ENCODE measurements around the gene FBXL7.

Gene FBXL7

DNA sequence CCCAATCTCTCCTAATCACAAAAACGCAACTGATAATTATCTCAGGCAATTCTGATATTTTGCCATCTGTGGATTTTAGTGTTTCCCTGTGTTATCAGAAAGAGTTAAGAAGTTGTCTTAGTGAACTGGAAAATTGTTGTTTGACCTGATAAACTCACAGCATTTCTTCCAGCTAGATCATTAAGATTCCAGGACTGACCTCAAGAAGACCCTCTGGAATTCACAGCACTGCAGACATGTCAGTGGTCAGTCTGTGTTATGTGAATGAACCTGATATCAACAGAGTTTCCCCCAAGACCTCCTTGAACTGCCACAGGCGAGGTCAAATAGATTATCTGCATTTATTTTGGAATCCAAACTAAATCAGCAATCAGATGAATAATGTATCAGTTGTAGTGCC lies 174.7 kb downstream of the FBXL7 start:
- DNase-seq (ENCODE audit: low spot score) = no peak

DNA sequence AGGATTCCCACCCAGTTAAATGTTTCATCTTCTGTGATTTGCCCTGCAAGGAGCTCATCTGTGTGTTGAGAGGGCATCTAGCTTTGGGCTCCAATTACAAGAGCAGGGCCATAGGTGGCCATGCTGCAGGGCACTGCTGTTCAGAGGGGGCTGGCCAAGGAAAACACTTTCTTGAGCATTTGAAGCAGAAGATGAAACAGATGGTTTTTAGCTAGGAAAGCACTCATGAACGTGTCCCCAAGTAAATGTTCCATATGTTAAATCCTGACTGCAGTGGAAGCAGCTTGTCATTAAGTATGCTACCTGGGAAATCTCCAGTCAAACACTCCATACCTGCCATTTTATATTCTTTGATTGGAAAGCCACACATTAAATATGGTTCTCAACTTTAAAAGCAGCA lies 176.6 kb downstream of the FBXL7 start:
- no peak for DNase-seq (ENCODE audit: low spot score)

DNA sequence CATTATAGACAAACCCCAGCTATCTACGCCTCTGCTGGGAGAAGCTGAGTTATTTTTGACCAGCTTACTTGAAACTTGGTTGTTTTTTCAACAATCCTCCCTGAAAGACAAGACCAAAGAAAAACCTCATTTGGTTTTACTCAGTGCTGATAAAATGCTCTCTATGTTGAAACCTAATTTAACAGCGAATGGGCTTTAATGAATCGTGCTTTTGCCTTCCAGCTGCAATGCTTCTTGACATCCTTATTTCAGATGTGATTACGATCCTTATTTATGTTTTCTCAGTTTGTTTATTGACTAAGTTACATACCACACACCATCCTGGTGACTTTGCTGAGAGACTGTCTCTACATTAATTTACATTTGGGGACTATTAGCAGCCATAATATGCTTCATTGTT lies 179.2 kb downstream of the FBXL7 start:
- DNase-seq (ENCODE audit: low spot score) = no peak

DNA sequence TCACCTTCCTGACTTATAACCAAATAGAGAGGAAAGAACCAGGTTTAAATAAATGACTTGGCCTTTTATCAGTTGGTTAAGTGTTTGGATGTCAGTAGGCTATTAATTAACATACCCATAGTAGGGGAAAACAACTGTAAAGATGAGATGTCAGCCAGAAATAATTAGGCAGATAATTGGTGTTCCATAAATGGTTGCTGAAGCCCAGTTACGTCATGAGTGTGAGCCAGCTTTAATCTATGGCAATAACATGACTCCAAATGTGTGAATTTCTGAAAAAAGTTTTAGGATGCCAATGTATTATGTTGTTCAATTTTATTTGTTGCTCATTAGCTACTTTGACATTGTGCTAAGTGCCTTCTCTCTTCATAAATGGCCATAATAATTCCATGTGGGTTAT lies 180.5 kb downstream of the FBXL7 start:
- DNase-seq (ENCODE audit: low spot score) = no peak

DNA sequence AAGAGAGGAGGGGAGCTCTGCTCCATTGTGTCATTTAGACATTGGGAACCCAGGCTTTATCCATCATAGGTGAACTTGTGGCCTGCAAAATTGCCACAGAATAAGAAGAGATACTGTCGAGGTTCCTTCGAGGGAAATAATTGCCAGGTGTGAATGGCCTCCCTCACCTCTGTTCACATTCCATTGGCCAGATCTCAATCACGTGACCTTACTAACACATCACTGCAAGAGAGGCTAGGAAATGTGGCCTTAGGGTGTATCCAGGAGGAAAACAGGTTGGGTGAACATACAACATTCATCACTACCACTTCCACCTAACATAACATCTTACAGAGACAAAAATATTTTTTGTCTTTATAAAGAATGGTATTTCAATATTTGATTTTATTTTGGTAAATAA lies 182.1 kb downstream of the FBXL7 start:
- no peak for DNase-seq (ENCODE audit: low spot score)

DNA sequence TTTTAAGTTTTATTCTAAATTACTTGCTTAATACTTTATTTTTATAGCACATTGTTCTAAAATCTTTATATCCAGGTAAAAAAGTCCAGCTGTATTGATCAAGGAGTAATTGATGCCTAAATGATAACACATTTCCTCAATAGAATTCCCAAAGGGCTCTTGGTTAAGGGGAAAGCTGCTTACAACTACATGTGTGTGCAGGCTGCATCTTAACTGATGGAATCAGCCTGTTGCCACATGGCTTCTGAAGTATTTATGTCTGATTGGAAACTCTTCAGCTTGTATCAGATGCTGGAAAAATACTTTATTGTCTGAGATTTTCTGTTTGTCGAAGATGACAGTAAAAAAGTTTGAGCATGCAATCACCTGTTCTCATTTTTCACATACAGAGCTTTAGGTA lies 182.6 kb downstream of the FBXL7 start:
- no peak for DNase-seq (ENCODE audit: low spot score)

DNA sequence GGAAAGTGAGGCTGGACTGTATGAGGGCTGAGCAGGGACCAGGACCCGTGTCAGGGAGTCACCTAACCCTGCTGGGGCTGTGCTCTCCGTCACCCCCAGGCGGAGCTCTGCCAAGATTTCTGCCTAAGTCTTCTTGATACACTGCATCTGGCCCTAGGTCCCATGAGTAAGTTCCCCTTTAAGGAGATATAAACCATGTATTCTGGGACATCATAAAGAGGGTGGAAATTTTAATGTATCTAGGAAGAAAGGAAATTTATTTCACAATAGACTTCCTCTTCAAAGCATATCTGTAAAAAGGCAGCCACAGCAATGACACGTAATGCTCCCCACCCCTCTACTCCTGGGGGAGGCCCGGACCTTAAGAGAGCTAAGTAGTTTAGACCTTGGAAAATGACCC lies 183.4 kb downstream of the FBXL7 start:
- DNase-seq (ENCODE audit: low spot score) = no peak

DNA sequence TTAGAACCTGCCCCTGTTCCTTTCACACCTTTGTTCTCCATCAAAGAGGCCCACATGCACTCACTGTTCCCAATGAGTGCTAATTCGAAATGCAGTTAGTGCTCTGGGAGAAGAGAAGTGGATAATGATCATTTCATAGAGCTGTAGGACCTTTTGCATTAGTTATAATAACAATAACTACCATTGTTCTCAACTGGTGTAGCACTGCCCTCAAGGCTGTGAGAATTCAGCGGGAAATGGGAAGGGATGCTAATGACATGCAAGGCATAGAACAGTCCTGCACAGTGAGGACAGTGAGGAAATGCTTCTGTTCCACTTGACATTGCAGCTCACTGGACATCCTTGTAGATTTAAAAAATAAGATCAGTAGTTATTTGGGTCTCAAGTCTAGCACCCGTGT lies 187.4 kb downstream of the FBXL7 start:
- no peak for DNase-seq (ENCODE audit: low spot score)

DNA sequence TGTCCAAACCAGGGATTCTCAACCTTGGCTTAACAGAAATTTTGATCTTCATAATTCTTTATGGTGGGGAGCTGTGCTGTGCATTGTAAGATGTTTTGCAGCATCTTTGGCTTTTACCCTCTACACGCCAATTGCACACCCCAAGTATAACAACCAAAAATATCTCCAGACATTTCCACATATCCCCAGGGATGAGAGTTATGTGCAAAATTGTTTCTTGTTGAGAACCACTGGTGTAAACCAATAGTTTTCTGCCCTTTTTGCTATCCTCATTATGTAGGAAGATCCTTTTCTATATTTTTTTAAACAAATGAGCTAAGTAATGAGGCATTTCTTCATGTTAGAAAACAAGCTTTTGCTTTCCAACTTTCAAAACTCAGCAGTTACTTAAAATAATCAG lies 189.9 kb downstream of the FBXL7 start:
- no peak for DNase-seq (ENCODE audit: low spot score)

DNA sequence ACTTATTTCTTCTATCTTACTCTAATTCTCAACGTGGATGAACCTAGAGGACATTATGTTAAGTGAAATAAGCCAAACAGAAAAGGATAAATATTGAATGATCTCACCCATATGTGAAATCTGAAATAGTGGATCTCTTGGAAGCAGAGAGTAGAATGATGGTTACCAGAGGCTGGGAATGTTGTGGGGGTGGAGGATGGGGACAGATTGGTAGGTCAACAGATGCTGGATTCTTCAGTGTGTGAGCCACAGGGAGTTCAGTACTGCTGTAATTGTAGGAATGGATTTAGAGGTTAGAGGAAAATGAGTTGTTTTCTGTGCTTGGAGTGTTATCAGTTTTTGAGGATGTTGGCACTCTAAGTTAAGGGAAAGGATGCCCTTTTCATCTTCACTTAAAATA lies 190.6 kb downstream of the FBXL7 start:
- no peak for DNase-seq (ENCODE audit: low spot score)

DNA sequence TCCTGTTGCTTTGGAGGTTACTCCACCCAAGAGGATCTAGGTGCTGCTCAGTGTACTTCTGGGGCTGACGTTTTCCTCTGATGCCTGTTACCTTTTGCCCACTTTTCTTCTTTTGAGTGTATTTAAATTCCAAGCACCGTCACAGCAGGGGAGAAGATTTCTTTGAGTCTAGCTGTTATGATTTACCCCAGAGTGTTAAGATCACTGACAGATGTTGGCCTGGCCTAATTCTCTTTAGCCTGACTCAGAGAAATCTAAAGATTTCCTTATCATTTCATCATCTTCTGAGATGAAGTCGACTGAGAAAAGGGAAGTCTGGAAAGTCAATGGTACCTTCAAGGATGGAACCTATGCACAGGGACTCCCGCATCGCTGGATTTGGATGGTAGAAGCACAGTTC lies 191.5 kb downstream of the FBXL7 start:
- DNase-seq (ENCODE audit: low spot score) = no peak

DNA sequence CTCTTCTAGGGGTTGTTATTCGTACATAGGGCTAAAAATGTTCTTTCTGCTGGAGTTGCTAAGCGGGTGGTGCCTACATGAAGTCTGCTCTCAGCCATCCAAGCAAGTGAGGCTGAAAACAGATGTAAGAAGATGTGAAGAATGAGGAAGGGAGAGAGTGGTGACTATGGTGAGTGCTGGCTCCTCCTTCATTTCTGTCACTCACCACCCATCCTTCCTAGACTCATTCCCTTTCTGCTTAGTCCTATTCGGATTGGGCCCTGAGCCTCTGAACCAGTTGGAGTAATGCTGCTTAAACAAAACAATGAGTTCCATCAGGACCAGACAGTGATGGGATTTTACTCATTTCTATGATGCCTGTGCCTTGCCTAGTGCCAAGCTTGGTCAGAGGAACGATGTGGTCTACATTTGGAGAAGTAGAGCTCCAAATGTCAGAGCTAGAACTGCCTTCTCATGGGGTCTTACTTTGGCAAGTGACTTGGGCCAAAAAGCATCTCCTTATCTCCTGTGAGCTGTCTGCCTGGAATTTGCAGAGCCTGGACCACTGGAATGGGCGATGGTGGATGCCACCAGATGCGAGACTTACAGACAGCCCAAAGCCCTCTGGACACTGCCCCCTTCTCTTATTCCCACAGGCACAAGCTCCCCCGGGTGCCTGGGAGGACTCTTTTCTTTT lies 192.9 kb downstream of the FBXL7 start:
- DNase-seq (ENCODE audit: low spot score) = no peak

DNA sequence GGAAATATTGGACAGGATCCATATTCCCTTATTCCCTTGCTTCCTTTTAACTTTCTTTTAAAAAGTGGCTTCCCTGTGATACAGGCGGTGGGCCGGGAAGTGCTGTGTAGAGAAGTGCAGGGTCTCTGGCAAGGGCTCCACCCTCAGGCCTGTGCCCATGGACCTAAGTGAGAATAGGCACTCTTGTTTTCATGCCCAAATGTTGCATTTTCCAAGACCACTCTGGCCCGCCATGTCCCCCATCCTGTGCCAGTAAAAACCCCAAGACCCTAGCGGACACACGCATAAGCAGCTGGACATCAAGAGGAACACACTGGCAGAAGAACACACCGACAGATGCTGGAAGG lies 193.4 kb downstream of the FBXL7 start:
- DNase-seq (ENCODE audit: low spot score) = no peak

DNA sequence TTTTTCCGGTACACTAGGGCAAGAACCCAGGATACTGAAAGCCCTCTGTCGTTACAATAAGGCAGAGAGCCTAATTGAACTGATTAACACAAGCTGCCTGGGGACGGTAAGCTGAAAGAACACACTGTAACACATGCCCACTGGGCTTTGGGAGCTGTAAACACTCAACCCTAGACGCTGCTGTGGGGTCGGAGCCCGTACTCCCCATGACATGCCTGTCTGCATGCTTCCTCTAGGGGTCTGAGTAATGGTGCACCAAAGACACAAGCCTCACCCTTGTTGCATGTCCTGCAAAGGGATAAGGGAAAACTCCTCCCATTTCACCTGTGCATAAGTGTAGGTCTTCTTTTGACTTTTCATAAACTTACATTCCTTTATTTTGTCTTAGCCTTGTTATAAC lies 194.0 kb downstream of the FBXL7 start:
- DNase-seq (ENCODE audit: low spot score) = no peak

DNA sequence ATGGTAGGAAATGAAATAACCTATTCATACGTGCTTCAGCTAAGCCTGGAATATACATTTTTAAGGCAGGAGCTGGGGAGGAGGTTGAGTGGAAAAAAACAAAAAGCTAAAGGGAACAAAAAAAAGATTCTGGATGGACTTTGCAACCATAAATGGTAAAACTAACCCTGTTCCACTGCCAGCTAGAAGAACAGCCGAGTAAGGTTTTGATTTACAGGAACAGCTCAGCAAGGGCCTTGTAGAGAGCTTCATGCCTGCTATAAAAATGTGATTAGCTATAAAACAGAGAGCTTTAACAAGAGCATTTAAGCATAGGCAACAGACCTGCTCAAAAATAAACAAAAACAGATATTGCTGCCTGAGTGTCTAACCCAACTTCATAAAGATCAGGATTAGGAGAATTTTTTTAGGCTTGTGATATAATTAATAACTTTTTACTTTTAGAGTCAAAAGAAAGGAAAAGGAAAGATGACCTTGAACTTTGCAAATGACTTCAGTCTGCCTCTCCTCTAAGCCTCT lies 194.8 kb downstream of the FBXL7 start:
- no peak for DNase-seq (ENCODE audit: low spot score)

DNA sequence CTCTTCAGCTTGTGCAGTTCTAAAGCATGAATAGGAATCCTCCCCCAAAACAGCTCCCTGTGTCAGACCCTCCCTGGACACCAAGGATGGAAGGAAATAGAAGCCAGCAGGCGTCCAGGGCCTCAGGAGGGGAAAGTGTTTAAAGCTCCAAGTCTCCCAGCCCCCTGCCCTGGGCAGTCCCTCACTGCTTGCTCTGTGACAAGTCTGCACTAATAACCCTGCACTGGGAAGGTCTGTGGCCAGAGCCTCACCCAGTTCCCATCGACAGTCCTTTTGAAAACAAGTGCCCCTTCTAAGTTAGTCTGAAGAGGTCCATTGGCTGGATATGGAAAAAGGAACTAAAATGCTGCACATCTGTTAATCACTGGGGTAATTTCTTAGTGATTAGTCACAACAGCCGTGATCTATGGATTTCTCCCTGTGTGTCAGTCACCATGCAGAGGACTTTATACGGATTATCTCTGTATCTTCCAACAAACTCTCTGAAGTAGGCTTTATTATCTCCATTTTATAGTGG lies 195.3 kb downstream of the FBXL7 start:
- DNase-seq (ENCODE audit: low spot score) = no peak

DNA sequence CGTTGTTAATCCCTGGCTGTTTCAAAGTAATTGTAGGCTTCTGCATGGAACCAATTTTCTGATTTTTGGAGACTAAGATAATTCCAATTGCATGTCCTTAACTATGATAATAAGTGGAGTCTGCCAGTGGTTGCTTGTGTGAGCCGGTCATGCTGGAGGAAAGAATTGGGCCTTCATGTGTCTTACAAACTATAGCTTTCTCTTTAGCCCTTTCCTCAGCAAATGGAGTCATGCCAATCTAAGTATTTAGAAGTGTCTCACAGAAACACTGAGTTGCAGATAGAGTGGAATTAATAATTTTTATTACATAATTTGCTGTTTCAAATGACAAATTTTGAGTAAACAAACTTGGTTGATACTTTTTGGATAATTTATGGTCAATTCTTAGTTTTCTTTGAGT lies 200.4 kb downstream of the FBXL7 start:
- no peak for DNase-seq (ENCODE audit: low spot score)

DNA sequence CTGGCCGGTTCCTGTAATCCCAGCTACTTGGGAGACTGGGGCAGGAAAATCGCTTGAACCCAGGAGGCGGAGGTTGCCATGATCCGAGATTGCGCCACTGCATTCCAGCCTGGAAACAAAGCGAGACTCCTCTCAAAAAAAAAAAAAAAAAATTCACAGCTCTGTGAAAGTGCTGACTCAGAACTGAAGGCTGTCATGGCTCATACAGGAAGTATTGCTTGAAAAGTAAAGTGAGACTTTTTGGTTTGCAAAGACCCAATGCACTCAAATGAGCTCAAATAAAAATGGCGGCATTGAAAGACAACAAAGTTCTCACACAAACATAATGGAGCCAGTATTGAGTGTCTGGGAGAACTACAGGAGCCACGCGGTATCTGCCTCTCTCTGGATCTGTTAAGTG lies 202.1 kb downstream of the FBXL7 start:
- peak; percentile 4 for DNase-seq (ENCODE audit: low spot score)

DNA sequence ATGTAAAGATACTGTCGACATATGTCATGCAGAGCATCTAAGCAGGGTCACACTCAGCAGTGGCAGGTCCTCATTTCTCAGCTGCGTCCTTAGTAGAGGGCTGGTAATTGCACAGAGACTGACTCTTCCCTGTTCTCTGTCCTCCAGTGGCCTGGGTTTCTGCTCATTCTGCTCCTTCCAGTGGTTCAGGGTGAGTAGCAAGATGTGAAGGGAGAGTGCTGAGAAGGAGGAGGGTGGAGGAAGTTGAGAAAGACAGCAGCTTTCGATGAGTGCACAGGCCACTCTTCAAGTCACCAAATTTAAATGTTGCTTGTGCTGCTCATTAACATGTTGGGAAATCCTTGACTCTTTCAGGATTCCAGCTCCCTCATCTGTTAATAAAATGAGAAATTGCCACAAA lies 203.9 kb downstream of the FBXL7 start:
- DNase-seq (ENCODE audit: low spot score) = no peak

DNA sequence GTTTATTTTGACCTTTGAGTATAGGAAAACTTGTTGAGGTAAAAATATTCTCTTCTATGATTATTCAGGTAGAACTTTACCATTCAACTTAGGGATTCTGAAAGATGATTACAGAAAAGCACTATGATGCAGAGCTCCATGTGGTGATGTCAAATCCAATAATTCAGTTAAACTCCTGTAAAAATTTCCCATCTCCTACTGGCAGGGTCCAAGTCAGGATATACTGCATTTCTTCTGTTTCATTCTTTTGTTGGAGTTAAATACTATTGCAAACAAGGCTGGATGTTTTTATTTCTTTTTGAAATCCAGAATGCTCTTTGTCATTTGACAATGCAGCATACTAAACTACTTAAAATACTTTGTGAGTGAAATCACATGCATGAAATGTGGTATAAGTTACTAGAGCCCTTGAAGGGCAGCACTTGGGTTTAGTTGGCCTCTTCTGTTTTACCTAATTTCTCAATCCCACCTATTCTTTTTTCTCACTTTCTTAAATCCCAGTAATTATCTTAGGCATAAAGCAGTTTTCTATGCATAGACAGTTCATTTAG lies 204.5 kb downstream of the FBXL7 start:
- no peak for DNase-seq (ENCODE audit: low spot score)

DNA sequence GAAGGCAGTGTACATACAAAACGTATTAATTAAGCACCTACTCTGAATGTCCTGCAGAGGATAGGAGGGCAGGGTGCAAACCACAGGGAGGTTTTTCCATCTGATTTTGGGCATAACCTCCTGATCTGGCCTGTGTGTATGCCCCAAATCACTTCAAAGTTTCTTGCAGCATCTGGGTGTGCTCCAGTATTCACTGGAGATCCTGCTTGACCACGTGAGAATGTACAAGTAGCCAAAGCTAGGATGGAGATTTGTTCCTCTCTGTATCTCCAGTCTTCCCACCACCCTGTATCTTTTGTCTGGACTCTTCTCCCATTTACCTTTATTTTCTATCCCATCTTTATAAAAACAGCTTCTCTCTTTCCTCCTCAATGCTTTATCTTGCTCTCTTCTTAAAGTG lies 207.7 kb downstream of the FBXL7 start:
- DNase-seq (ENCODE audit: low spot score) = no peak

DNA sequence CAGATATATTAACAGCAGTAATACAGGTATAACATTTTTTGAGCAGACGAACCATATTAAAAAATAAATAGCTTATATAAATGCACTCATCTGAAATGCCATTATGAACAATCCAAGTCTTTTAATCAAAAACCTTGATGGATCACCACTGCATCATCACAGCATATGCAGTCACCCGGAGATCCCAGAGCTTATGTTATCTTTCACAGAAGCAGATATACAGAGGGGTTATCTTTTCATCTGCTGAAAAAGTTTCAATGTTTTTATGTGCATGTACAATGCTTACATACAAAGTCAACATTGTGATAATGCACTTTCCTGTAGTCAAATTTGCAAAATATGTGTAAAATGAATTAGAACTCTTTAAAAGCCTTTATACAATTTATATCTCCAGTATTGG lies 211.9 kb downstream of the FBXL7 start:
- no peak for DNase-seq (ENCODE audit: low spot score)

DNA sequence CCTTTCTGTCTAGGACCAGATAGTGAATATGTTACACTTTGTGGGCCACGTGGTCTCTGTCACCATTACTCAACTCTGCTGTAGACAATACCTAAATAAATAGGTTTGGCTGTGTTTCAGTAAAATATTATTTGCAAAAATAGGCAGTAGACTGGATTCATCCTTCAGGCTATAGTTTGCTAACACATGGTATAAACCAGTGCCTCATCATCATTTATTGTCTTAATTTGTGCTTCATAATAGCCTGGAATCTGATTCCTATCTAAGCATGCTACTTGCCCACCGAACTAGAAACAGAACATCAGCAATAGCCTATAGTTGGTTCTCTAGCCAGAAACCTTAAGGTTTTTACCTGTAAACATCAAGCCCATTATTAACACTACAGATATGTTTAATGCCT lies 215.6 kb downstream of the FBXL7 start:
- no peak for DNase-seq (ENCODE audit: low spot score)

DNA sequence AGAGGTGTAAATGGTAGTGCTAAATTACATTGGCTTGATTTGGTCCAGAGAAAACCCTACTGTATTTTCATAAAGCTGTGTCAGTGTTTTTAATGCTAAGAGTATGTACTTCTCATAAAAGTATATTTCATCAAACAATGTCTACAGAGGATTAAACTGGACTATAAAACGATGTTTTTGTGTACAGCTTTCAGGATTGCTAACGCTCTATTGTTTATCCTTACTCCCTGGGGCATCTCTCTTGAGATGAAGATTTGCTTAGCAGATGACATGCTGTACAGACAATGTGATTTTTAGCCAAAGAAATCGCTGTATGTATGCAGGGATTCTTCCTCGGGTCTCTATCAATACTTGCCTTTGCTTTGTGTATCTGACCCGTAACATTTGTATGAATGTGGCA lies 216.0 kb downstream of the FBXL7 start:
- no peak for DNase-seq (ENCODE audit: low spot score)
